Left ventricle myocardium inferior (tissue), 1 donor: ENCODE measurements around the gene RAB8B. TPM values are rescaled to one million over a fixed set of nuclear protein-coding genes. Genes with fewer than 3 reads are reported as not detected.

ENCODE experiments used
- DNase-seq: peaks from one replicate; pipeline ENCODE4 v3.0.0-alpha.2; 2020
- H3K27ac ChIP-seq: fragments of 200-600 bp; replicated peaks from 2 replicates; pipeline ENCODE4 v1.8.0; 2021
- H3K27me3 ChIP-seq: fragments of 200-600 bp; 2 replicates; pipeline ENCODE4 v1.8.0; 2021; ENCODE audit warnings: low read depth
- H3K36me3 ChIP-seq: fragments of 200-600 bp; 2 replicates; pipeline ENCODE4 v1.8.0; 2021
- H3K4me1 ChIP-seq: fragments of 200-600 bp; 2 replicates; pipeline ENCODE4 v1.8.0; 2021
- H3K4me3 ChIP-seq: fragments of 200-600 bp; 2 replicates; pipeline ENCODE4 v1.8.0; 2021; ENCODE audit warnings: mild to moderate bottlenecking, moderate library complexity
- H3K9me3 ChIP-seq: fragments of 200-600 bp; replicated peaks from 2 replicates; pipeline ENCODE4 v1.8.0; 2021
- CTCF ChIP-seq: fragments of 200-600 bp; IDR thresholded peaks from 2 replicates; pipeline ENCODE4 v1.8.0; 2021; ENCODE audit warnings: antibody characterized with exemption, mild to moderate bottlenecking, borderline replicate concordance
- intact Hi-C: fragments of 100-400 bp; cut with micrococcal nuclease; formaldehyde crosslinking; loops from one replicate; pipeline ENCODE4 v1.11.0; 2022
- total RNA-seq: library from RNA; stranded (reverse); fragmentation: NEBNext Ultra II Directional; extraction: Animal tissue kit (Norgen Biotek cat#: 25700); gene quantifications from one replicate; pipeline ENCODE4 v1.2.1, GENCODE V29; 2021
- donor health status: DM: no; HTN: yes; CAD: no; lungs with severe emphysema.

Gene RAB8B
- total RNA-seq, 1 donor from 2014 or later, result 8.1 TPM

GRCh38 chr15:63194302-63194701, 4.9 kb downstream of the RAB8B start:
- H3K27ac ChIP-seq, result peak overlapping the region; percentile 64
- no peaks in the 10 kb centered on the region for H3K9me3 ChIP-seq
- H3K4me1 ChIP-seq, result peaks cover 92% of the 10 kb centered on the region
- no peaks in the 10 kb centered on the region for H3K27me3 ChIP-seq
- H3K36me3 ChIP-seq, result no peaks in the 10 kb centered on the region
- intact Hi-C loops, result no loop called here
- TF ChIP-seq CTCF, result no peak
- peak overlapping the region; percentile 15 for H3K4me3 ChIP-seq
- no peak for DNase-seq

- intact Hi-C loops, result no loop called here
- Histone ChIP-seq H3K4me1 (peaks cover 91% of the 10 kb centered on the region), H3K4me3 (no peak overlapping the region), H3K27me3 (no peaks in the 10 kb centered on the region), H3K27ac (peak overlapping the region; percentile 64), H3K9me3 (no peaks in the 10 kb centered on the region), H3K36me3 (no peaks in the 10 kb centered on the region)
- TF ChIP-seq CTCF, result no peak
- DNase-seq, result no peak
Measured at GRCh38 chr15:63194880-63195568, 5.6 kb downstream of the RAB8B start.

GRCh38 chr15:63195569-63196015, 6.2 kb downstream of the RAB8B start:
- Histone ChIP-seq H3K27ac (peak overlapping the region; percentile 64), H3K4me3 (no peak overlapping the region), H3K27me3 (no peaks in the 10 kb centered on the region), H3K9me3 (no peaks in the 10 kb centered on the region), H3K36me3 (no peaks in the 10 kb centered on the region), H3K4me1 (peaks cover 86% of the 10 kb centered on the region)
- no peak for DNase-seq
- no peak for TF ChIP-seq CTCF
- intact Hi-C loops, result no loop called here

GRCh38 chr15:63196842-63197241, 7.4 kb downstream of the RAB8B start:
- Histone ChIP-seq H3K4me1 (peaks cover 74% of the 10 kb centered on the region), H3K4me3 (no peak overlapping the region), H3K27ac (no peak overlapping the region), H3K27me3 (no peaks in the 10 kb centered on the region), H3K36me3 (no peaks in the 10 kb centered on the region), H3K9me3 (no peaks in the 10 kb centered on the region)
- TF ChIP-seq CTCF, result no peak
- intact Hi-C loops, result no loop called here
- DNase-seq, result no peak

- Histone ChIP-seq H3K4me1 (peaks cover 74% of the 10 kb centered on the region), H3K9me3 (no peaks in the 10 kb centered on the region), H3K36me3 (no peaks in the 10 kb centered on the region), H3K27me3 (no peaks in the 10 kb centered on the region), H3K27ac (no peak overlapping the region), H3K4me3 (no peak overlapping the region)
- intact Hi-C loops, result no loop called here
- no peak for TF ChIP-seq CTCF
- no peak for DNase-seq
Measured at GRCh38 chr15:63197626-63198025, 8.2 kb downstream of the RAB8B start.
